ENCODE data around the gene SLC25A29.

GRCh38 chr14:100325231-100325632 is 19.0 kb upstream of the SLC25A29 start:
- TF ChIP-seq GATA2 (IDR thresholded peaks at IDR 0.05; ENCODE audit: low read depth, low read length) (no peak), GATA3 (IDR thresholded peaks at IDR 0.05; ENCODE audit: low read depth, low read length) (no peak)
